ENCODE measurements around the gene CYFIP2. TPM values are rescaled to one million over a fixed set of nuclear protein-coding genes. Genes with fewer than 3 reads are reported as not detected.

Gene CYFIP2
- total and polyA plus RNA-seq, 8 donors = 7.6 to 19.6 (median 11.4) TPM

DNA sequence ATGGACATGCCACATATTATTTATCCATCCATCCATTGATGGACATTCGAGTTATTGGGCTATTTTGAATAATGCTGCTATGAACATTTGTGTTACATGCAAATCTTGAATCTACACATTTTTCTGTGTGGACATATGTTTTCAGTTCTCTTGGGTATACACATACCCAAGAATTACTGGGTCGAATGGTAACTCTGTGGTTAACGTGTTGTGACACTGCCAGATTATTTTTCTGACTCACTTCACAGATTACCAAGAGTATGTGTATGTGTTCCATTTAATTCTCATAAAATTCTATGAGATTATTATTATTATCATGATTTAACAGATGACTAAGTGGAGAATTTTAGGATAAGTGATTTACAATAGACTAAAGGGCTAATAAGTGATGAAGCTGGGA is 26.7 kb downstream of the CYFIP2 start:
- TF ChIP-seq CTCF (IDR thresholded peaks at IDR 0.05) = no peak
- DNase-seq = no peak
- intact Hi-C loops (cut with DNase I) = no loop called here
- H3K36me3 ChIP-seq = no peaks in the 10 kb centered on the region
- H3K4me3 ChIP-seq = no peak overlapping the region
- H3K9me3 ChIP-seq = no peaks in the 10 kb centered on the region
- peaks cover 0 to 3% (median 3%) of the 10 kb centered on the region in 3 donors for H3K4me1 ChIP-seq
- no peak overlapping the region for H3K27ac ChIP-seq
- no peak for ATAC-seq
- FAIRE-seq = no peak
- 85 to 93% methylated on average over 3 of the region's 3 CpGs for WGBS, 2 donors
- H3K27me3 ChIP-seq = no peaks in the 10 kb centered on the region

- WGBS, 2 donors = 82 to 83% methylated on average over 7 of the region's 7 CpGs
- DNase-seq = no peak
- no peak for TF ChIP-seq CTCF (IDR thresholded peaks at IDR 0.05)
- FAIRE-seq = no peak
- no peaks in the 10 kb centered on the region for H3K9me3 ChIP-seq
- no peaks in the 10 kb centered on the region for H3K27me3 ChIP-seq
- H3K27ac ChIP-seq = no peak overlapping the region
- no peaks in the 10 kb centered on the region for H3K36me3 ChIP-seq
- peaks cover 0 to 3% (median 3%) of the 10 kb centered on the region in 3 donors for H3K4me1 ChIP-seq
- no peak overlapping the region for H3K4me3 ChIP-seq
- no peak for ATAC-seq
- intact Hi-C loops (cut with DNase I) = no loop called here
Observed at GRCh38 chr5:157294407-157295091, 28.6 kb downstream of the CYFIP2 start.

- no peaks in the 10 kb centered on the region for H3K27me3 ChIP-seq
- TF ChIP-seq CTCF (IDR thresholded peaks at IDR 0.05) = no peak
- no peak for DNase-seq
- WGBS, 2 donors = 22 to 38% methylated on average over 1 of the region's 1 CpG
- no peaks in the 10 kb centered on the region for H3K36me3 ChIP-seq
- ATAC-seq = peak in 2 of 4 donors; percentile 23 to 28
- intact Hi-C loops (cut with DNase I) = no loop called here
- no peak for FAIRE-seq
- no peaks in the 10 kb centered on the region for H3K9me3 ChIP-seq
- no peak overlapping the region for H3K27ac ChIP-seq
- peaks cover 0 to 3% (median 3%) of the 10 kb centered on the region in 3 donors for H3K4me1 ChIP-seq
- no peak overlapping the region for H3K4me3 ChIP-seq
Observed at GRCh38 chr5:157295247-157295646, 29.3 kb downstream of the CYFIP2 start.

GRCh38 chr5:157300564-157300963 is 34.6 kb downstream of the CYFIP2 start:
- 85 to 91% methylated on average over 10 of the region's 10 CpGs for WGBS, 2 donors
- intact Hi-C loops (cut with DNase I) = no loop called here
- Histone ChIP-seq H3K27ac (no peak overlapping the region), H3K9me3 (no peaks in the 10 kb centered on the region), H3K4me3 (no peak overlapping the region), H3K27me3 (no peaks in the 10 kb centered on the region), H3K36me3 (no peaks in the 10 kb centered on the region), H3K4me1 (no peaks in the 10 kb centered on the region)
- no peak for TF ChIP-seq CTCF (IDR thresholded peaks at IDR 0.05)
- ATAC-seq (no peak), FAIRE-seq (no peak), DNase-seq (no peak)

DNA sequence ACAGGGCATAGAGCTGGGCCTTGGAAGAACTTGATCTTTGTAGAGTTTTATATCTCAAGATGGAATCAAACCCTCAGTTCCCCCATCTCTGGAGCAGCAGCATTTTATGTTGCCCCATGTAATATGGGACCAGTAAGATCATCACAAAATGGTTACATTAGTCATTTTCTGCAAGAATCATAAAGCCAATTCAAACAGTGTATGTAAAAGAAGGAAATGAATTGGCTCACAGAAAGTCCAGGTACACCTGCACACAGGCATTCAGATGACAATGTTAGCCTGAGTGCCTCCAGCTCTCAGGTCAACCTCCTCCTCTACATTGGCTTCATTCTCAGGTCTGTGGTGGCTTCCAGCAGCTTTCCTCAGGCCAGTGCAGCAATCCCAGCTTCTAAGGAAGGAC is 35.1 kb downstream of the CYFIP2 start:
- intact Hi-C loops (cut with DNase I) = no loop called here
- H3K27ac ChIP-seq = no peak overlapping the region

More for the DNA sequence above, 35.1 kb downstream of the CYFIP2 start:
- no peak for DNase-seq
- Histone ChIP-seq H3K9me3 (no peaks in the 10 kb centered on the region), H3K4me1 (no peaks in the 10 kb centered on the region), H3K27me3 (no peaks in the 10 kb centered on the region), H3K36me3 (no peaks in the 10 kb centered on the region), H3K4me3 (no peak overlapping the region)
- no peak for TF ChIP-seq CTCF (IDR thresholded peaks at IDR 0.05)
- no peak for ATAC-seq
- no peak for FAIRE-seq

All from pancreas (tissue), 10 donors.